ENCODE data around the gene IGF2BP3.
A peak's percentile ranks its signal among the peaks of the same experiment; 100 is the strongest.
"Not testable (repeated sequence)": the region's sequence is repeated elsewhere in the genome, so short reads cannot be mapped to it uniquely, and the experiment has no call there.

The IGF2BP3 gene

DNA sequence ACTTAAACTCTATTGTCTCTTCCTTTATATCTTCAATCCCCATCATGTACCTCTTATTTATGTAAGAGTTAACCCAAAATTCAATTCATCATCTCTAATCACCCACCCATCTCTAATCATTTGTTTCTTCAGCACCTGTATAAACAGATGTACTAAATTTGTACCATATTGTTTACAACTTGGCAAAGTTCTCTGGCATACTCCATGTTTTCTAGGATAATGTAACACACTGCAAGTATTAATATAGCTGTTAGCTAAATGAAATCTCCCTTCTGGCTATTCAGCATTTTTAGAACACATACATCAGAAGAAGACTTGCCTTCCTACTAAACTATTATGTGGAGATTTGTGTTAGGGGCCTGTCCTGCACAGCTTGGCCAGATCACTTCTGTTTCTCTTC is 138.1 kb downstream of the IGF2BP3 start:
- Histone ChIP-seq H3K9me3 (ENCODE audit: severe bottlenecking) (no peaks in the 10 kb centered on the region), H3K27ac (ENCODE audit: poor library complexity, severe bottlenecking) (peak overlapping the region; percentile 98), H3K4me3 (ENCODE audit: severe bottlenecking) (no peak overlapping the region), H3K27me3 (ENCODE audit: insufficient read depth, poor library complexity, severe bottlenecking) (no peaks in the 10 kb centered on the region), H3K4me1 (ENCODE audit: insufficient read depth, poor library complexity, severe bottlenecking) (peaks cover 35% of the 10 kb centered on the region), H3K36me3 (ENCODE audit: low read depth) (peaks cover 75% of the 10 kb centered on the region)
- no peak for DNase-seq (ENCODE audit: low spot score)
- TF ChIP-seq, protein P1, sequence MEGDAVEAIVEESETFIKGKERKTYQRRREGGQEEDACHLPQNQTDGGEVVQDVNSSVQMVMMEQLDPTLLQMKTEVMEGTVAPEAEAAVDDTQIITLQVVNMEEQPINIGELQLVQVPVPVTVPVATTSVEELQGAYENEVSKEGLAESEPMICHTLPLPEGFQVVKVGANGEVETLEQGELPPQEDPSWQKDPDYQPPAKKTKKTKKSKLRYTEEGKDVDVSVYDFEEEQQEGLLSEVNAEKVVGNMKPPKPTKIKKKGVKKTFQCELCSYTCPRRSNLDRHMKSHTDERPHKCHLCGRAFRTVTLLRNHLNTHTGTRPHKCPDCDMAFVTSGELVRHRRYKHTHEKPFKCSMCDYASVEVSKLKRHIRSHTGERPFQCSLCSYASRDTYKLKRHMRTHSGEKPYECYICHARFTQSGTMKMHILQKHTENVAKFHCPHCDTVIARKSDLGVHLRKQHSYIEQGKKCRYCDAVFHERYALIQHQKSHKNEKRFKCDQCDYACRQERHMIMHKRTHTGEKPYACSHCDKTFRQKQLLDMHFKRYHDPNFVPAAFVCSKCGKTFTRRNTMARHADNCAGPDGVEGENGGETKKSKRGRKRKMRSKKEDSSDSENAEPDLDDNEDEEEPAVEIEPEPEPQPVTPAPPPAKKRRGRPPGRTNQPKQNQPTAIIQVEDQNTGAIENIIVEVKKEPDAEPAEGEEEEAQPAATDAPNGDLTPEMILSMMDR (IDR thresholded peaks at IDR 0.05; ENCODE audit: poor library complexity, severe bottlenecking), result no peak
- ATAC-seq (ENCODE audit: low read depth), result no peak

DNA sequence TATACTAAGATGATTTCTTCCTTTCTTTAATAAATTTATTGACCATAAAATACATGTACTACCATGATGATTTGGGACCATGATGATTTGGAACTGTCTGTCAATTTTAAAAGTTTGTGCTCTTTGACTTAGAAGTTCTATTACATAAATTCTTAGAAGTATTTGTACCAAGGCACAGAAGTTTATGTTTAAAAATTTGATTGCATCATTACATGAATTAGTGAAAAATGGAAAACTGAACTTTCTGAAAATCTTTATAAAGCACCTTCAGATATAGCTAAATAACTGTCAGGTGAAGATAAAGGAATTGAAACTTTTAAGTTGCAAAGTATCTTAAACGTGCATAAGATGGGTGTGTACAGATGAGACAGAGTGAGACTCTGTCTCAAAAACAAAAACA is 139.2 kb downstream of the IGF2BP3 start:
- no peaks in the 10 kb centered on the region for H3K9me3 ChIP-seq (ENCODE audit: severe bottlenecking)

DNA sequence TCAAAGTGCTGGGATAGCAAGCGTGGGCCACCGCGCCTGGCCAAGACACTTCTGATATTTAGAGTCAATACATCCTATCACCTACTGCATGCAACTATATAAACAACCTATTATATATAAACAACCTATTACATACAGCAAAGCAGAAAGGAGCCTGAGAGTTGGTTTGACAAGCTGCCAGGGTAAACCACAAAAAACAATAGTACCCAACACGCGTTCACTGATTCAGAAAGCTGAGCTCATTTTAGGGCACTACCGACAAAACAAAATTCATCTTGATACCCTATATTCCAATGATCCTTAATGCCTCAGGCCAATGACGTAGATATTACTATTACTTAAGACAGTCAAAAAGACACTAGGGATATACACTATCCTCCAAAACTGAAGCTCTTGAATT is 154.9 kb downstream of the IGF2BP3 start:
- H3K36me3 ChIP-seq (ENCODE audit: low read depth), result peaks cover 95% of the 10 kb centered on the region
- no peaks in the 10 kb centered on the region for H3K4me1 ChIP-seq (ENCODE audit: insufficient read depth, poor library complexity, severe bottlenecking)
- H3K9me3 ChIP-seq (ENCODE audit: severe bottlenecking), result no peaks in the 10 kb centered on the region
- no peak for ATAC-seq (ENCODE audit: low read depth)
- no peak for DNase-seq (ENCODE audit: low spot score)
- no peak overlapping the region for H3K4me3 ChIP-seq (ENCODE audit: severe bottlenecking)
- H3K27ac ChIP-seq (ENCODE audit: poor library complexity, severe bottlenecking), result no peak overlapping the region
- TF ChIP-seq, protein P1 (IDR thresholded peaks at IDR 0.05; ENCODE audit: poor library complexity, severe bottlenecking), result no peak
- no peaks in the 10 kb centered on the region for H3K27me3 ChIP-seq (ENCODE audit: insufficient read depth, poor library complexity, severe bottlenecking)

More for the DNA sequence above, 139.2 kb downstream of the IGF2BP3 start:
- TF ChIP-seq, protein P1 (IDR thresholded peaks at IDR 0.05; ENCODE audit: poor library complexity, severe bottlenecking), result no peak
- no peaks in the 10 kb centered on the region for H3K27me3 ChIP-seq (ENCODE audit: insufficient read depth, poor library complexity, severe bottlenecking)
- DNase-seq (ENCODE audit: low spot score), result no peak
- H3K36me3 ChIP-seq (ENCODE audit: low read depth), result peaks cover 73% of the 10 kb centered on the region
- H3K27ac ChIP-seq (ENCODE audit: poor library complexity, severe bottlenecking), result no peak overlapping the region
- no peak overlapping the region for H3K4me3 ChIP-seq (ENCODE audit: severe bottlenecking)
- H3K4me1 ChIP-seq (ENCODE audit: insufficient read depth, poor library complexity, severe bottlenecking), result peaks cover 35% of the 10 kb centered on the region
- no peak for ATAC-seq (ENCODE audit: low read depth)

DNA sequence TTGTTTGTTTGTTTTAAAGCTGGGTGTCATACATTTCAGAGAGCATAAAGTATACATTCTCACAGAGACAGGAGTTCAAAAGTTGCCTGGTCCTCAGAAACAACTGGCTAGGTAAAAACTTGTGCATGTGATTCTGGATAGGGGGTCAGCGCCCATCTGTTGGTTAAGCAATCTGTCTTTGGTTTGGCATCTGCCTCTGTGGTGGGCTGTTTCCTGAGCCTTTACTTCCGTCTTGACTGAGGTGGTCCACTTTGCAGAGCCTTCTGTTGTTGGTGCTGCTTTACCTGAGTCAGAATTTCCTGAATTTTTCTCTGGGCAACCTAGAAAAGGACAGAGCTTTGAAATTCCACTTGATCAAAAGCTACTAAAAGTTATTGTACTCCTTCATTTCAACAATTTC is 158.2 kb downstream of the IGF2BP3 start:
- peaks cover 95% of the 10 kb centered on the region for H3K36me3 ChIP-seq (ENCODE audit: low read depth)
- not testable (repeated sequence) for H3K4me1 ChIP-seq (ENCODE audit: insufficient read depth, poor library complexity, severe bottlenecking); H3K27me3 ChIP-seq (ENCODE audit: insufficient read depth, poor library complexity, severe bottlenecking); H3K9me3 ChIP-seq (ENCODE audit: severe bottlenecking); H3K4me3 ChIP-seq (ENCODE audit: severe bottlenecking); H3K27ac ChIP-seq (ENCODE audit: poor library complexity, severe bottlenecking); ATAC-seq (ENCODE audit: low read depth); DNase-seq (ENCODE audit: low spot score)

DNA sequence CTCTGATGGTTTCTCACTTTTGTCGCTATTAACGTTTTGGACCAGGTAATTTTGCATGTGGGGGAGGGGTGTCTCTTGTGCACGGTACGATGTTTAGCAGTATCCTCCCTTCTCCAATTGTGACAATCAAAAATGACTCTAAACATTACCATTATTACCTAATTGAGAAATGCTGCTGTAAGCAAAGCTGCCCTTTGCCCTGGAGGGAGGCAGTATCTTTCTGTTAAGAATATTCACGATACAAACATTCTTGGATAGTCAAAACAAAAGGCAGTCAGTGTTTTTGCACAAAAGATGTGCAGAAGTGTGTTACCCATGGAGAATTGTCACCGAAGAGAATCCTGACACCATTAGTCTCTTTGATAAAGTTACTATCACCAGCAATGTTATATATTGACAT is 161.5 kb downstream of the IGF2BP3 start:
- Histone ChIP-seq H3K27me3 (ENCODE audit: insufficient read depth, poor library complexity, severe bottlenecking) (no peaks in the 10 kb centered on the region), H3K36me3 (ENCODE audit: low read depth) (peaks cover 96% of the 10 kb centered on the region), H3K4me3 (ENCODE audit: severe bottlenecking) (no peak overlapping the region), H3K9me3 (ENCODE audit: severe bottlenecking) (no peaks in the 10 kb centered on the region), H3K4me1 (ENCODE audit: insufficient read depth, poor library complexity, severe bottlenecking) (no peaks in the 10 kb centered on the region), H3K27ac (ENCODE audit: poor library complexity, severe bottlenecking) (no peak overlapping the region)
- DNase-seq (ENCODE audit: low spot score) (no peak), ATAC-seq (ENCODE audit: low read depth) (no peak)
- TF ChIP-seq, protein P1 (IDR thresholded peaks at IDR 0.05; ENCODE audit: poor library complexity, severe bottlenecking), result no peak
